Measurements from ENCODE around the gene GLYATL3.

Gene GLYATL3

GRCh38 chr6:49548613-49549304 is 49.0 kb downstream of the GLYATL3 start:
- DNase-seq (ENCODE audit: low read depth): no peak

DNA sequence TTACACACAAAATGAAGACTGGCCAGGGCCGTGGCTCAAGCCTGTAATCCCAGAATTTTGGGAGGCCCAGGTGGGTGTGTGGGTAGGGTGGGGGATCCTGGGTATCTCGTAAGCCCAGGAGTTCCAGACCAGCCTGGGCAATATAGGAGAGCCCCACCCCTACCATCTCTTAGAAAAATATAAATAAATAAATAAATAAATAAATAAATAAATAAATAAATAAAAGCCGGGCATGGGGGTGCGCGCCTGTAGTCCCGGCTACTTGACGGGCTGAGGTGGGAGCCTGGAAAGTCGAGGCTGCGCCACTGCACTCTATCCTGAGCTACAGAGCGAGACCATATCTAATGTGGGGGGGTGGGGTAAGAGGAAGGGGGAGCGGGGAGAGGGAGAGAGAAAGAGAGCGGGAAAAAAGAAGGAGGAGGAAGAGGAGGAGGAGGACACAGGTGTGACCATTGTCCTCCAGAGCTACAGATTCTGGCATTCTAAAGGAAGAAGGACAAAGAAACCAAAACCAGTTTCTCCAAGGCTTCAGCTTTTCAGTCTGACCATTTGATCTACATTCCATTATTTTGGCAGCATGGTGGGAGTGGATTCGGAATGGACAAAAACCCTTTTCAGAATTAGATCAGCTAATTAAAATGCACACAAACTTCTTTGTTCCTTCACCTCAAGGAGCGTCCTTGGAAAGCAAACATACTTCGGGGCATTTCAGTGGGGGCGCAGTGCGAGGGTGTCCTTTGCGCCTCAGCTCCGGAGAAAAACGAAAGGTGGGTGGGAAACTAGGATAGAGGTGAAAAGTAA is 50.2 kb downstream of the GLYATL3 start:
- no peak for DNase-seq (ENCODE audit: low read depth)

DNA sequence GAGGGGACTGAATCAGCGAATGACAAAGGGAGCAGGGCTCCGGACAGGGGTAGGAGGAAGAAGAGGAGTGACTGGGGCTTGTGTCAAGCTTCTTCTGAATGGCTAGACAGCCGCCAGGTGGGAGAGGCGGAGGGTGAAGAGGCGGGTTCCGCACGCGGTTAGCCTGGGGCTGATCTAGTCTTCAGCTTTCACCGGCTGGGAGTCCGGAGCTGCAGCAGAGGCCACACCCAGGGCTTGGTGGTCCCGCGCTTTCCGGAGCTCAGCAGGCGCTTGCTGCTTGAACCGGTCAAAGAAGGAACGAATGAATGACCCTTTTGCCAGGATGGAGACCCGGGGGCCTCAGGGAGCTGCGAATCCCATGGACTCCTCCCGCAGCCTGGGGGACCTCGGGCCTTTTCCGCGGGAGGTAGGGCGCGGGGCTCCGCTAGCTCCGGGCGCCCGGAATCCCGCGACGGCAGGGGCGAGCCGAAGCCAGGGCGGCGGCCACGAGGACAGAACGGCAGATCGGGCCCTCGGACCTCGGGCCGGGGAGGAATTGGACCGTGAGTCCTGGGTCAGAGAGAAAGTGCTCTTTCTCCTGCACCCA is 50.9 kb downstream of the GLYATL3 start, which contains the start of gene C6orf141:
Gene C6orf141 (plus strand): TSS at position 177 of the 586 bp plus-strand sequence. CDS start 125 bp downstream, at position 302.
- no peak for DNase-seq (ENCODE audit: low read depth)

DNA sequence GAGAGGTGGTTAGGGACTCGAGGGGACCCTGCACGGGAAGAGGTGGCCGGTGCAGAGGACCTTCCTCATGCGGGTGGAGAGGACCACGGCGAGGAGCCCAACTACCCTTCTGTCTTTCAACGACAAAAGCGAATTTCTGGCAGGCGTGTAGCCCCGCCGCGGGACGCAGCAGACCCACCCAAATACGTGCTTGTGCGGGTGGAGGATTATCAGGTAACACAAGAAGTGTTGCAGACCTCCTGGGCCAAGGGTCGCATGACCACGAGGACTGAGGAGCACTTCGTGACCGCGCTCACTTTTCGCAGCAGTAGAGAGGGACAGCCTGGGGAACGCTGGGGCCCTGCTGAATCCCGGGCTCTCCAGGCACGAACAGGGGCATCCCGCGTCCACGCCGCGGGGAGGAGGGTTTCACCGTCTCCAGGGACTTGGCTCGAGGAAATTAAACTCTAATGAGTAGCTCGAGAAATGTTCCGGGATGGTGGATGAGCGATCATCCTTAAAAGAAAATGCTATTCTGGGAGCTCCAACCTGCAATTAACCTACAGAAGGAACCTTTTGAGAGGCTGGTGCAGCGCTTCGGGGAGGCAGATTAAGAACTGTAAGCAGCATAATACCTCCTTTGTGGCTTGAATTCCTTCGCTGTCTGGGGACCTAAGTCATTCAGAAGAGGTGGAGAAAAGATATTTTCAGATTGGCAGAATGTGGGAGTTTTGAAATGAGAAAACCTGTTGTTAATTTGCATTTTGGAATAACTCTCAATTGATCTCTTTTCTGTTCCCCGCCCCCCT is 51.5 kb downstream of the GLYATL3 start:
- DNase-seq (ENCODE audit: low read depth): no peak

DNA sequence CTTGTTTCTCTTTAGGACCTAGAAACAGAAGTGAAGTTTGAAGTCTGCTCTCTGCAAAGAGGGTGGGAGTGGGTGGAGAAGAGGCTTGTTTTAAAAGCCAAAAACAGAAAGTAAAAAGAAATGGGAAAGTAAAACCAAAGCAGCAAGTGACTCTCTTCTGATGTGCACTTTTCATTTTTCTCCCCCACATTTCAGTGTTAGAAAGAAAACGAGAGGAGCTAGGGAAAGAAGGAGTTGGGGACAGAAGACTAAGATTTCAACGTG is 52.1 kb downstream of the GLYATL3 start:
- DNase-seq (ENCODE audit: low read depth): no peak

DNA sequence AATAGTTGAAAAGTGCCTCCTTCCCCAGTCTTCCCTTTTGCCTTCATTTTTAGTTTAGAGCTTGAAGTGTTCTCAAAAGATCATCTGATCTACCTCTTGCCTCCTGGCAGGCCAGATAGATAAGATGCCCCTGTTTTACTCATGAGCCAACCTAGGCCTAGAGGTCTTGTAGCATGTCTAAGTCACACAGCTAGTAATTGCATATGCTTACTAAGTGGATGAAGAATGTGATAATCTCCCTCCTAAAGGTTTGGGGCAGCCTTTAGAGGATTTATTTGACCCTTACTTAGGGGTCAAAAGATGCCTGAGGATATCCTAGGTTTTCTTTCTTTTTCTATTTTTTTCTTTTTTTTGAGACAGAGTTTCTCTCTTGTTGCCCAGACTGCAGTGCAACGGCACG is 52.9 kb downstream of the GLYATL3 start:
- DNase-seq (ENCODE audit: low read depth): no peak

DNA sequence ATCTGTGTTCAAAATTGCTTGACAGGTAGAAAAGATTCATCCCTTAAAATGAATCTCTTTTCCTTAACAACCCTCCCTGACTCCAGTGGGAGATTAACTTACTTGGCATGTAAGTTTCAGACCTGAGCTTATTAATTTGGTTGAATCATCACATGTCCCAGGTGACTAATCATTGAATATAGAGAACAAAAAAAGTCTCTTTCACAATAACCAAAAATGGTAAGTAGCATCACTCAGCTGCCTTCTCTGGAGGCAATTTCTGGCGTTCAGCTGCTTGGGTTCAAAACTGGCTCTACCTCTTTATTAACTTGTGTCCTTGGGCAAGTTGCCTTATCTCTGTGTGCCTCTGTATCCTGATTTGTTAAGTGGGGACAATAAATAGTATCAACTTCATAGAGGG is 53.7 kb downstream of the GLYATL3 start:
- no peak for DNase-seq (ENCODE audit: low read depth)

DNA sequence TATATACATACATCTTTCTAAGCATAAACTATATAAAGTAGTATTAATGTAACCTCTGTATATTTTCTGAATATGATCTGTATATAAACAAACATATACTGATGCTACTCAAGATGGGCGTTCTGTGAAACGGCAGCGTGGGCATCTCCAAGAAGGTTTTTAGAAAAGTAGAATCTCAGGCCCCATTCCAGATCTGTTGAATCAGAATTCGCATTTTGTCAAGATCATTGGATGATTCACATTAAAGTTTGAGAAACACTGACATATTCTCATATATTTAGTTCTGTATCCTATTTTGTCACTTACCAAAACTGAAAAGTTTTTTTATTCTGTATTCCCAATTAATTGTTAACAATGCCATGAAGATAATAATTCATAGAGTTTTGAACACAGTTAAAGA is 56.2 kb downstream of the GLYATL3 start:
- no peak for DNase-seq (ENCODE audit: low read depth)

GRCh38 chr6:49556429-49556837 is 56.7 kb downstream of the GLYATL3 start:
- no peak for DNase-seq (ENCODE audit: low read depth)

- DNase-seq (ENCODE audit: low read depth): no peak
These were observed 57.5 kb downstream of the GLYATL3 start for GRCh38 chr6:49557177-49557576.

DNA sequence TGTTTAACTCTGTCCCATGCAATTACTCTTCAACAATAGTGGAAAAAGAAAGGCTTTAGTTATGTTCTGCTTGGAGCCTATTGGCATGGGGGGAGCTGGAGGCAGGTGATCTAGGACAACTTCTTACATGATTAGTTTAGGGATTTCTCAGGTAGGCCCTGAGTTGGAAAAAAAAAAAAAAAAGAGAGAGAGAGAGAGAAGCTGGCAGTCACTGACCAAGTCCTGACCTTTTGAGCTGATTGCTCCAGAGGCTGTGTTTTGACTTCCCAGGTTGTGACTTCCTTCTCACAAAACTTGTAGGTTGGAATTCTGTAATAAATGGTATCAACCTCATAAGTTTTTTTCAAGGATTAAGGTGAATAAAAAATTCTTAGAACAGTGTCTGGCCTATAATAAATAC is 58.5 kb downstream of the GLYATL3 start:
- no peak for DNase-seq (ENCODE audit: low read depth)

GRCh38 chr6:49563006-49563886 is 63.5 kb downstream of the GLYATL3 start:
- no peak for DNase-seq (ENCODE audit: low read depth)

DNA sequence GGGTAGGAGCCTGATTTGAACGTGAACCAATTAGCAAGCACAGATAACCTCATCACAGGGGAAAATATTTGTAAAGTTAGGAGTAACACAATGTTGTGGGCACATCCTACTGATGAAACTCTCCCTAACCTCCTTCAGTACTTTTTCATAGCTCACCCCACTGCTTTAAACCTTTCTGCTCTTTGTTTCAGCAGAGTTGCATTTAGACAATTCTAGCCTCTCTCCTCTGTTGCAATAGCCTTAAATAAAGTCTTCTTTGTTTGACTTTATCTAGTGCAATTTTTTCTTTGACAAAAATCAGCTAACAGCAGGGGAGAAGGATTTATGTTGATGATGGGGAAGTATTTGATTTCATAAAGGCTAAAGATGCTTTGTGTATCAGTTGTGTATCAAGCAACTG is 64.8 kb downstream of the GLYATL3 start:
- DNase-seq (ENCODE audit: low read depth): no peak

DNA sequence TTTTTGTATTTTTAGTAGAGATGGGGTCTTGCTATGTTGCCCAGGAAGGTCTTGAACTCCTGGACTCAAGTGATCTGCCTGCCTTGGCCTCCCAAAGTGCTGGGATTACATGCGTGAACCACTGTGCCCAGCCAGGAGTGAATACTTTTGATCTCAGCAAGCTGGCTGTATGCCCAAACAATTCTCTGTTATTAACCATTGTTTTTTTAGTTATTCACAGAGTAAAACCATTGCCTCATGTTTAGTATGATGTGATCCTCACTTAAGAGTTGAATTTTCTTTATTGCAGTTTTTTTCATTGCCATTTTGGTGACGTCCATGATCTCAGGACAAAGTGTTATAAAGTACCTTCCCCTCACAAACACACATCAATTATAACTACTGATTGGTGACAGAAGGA is 65.5 kb downstream of the GLYATL3 start:
- no peak for DNase-seq (ENCODE audit: low read depth)

GRCh38 chr6:49565855-49566254 is 66.1 kb downstream of the GLYATL3 start:
- no peak for DNase-seq (ENCODE audit: low read depth)

- DNase-seq (ENCODE audit: low read depth): no peak
These were observed 70.9 kb downstream of the GLYATL3 start for GRCh38 chr6:49570474-49571079.

- no peak for DNase-seq (ENCODE audit: low read depth)
These were observed 76.9 kb downstream of the GLYATL3 start for GRCh38 chr6:49576618-49577017.

Data from stimulated activated CD8-positive, alpha-beta memory T cell treated with anti-CD3 and anti-CD28 coated beads, Interleukin-7, amount 100 ng/mL, for 24 hours (primary cell).